ENCODE results near the gene PRIMA1.

The PRIMA1 gene

DNA sequence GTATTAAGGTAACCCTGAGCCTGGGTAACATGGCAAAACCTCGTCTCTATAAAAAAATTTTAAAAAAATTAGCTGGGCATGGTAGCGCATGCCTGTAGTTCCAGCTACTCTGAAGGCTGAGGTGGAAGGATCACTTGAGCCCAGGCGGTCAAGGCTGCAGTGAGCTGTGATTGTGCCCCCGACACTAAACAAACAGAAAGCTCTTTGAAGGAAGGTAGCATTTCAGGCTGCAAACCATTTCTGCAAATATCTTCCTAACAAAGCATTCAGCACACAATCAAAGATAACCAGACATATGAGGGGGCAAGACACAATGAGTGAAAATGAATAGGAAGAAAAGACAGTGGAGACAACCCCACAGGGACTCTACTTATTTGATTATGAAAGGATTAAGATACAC, 118.7 kb downstream of the PRIMA1 start:
- no peaks in the 10 kb centered on the region for H3K4me1 Mint-ChIP-seq
- H3K36me3 Mint-ChIP-seq = no peaks in the 10 kb centered on the region
- no peak overlapping the region for H3K4me3 Mint-ChIP-seq
- peaks cover 11% of the 10 kb centered on the region for H3K27me3 Mint-ChIP-seq
- peaks cover 31% of the 10 kb centered on the region for H3K9me3 Mint-ChIP-seq
- no peak overlapping the region for H3K27ac Mint-ChIP-seq
